Adipocyte (in vitro differentiated cells): ENCODE data around the gene GORAB.

Experiments used
- DNase-seq: peaks from one replicate; pipeline ENCODE4 v3.0.0-alpha.2; 2015; ENCODE audit warnings: low read depth
- H3K27me3 ChIP-seq: replicated peaks from 2 replicates; pipeline ENCODE4 v1.7.0; 2013; ENCODE audit warnings: mild to moderate bottlenecking, low read length, moderate library complexity; ENCODE audit not compliant: control insufficient read depth, insufficient read depth
- H3K36me3 ChIP-seq: 2 replicates; pipeline ENCODE4 v1.7.0; 2013; ENCODE audit warnings: low read length, mild to moderate bottlenecking, moderate library complexity; ENCODE audit not compliant: control insufficient read depth, insufficient read depth, severe bottlenecking
- H3K4me1 ChIP-seq: 2 replicates; pipeline ENCODE4 v1.7.0; 2013; ENCODE audit warnings: mild to moderate bottlenecking, low read length, moderate library complexity; ENCODE audit not compliant: control insufficient read depth, insufficient read depth
- H3K4me3 ChIP-seq: 2 replicates; pipeline ENCODE4 v1.7.0; 2013; ENCODE audit warnings: mild to moderate bottlenecking, low read length, moderate library complexity
- H3K9ac ChIP-seq: 2 replicates; pipeline ENCODE4 v1.7.0; 2013; ENCODE audit warnings: mild to moderate bottlenecking, low read length, moderate library complexity
- H3K9me3 ChIP-seq: 2 replicates; pipeline ENCODE4 v1.7.0; 2013; ENCODE audit warnings: mild to moderate bottlenecking, low read length, moderate library complexity; ENCODE audit not compliant: control insufficient read depth

The GORAB gene

DNA sequence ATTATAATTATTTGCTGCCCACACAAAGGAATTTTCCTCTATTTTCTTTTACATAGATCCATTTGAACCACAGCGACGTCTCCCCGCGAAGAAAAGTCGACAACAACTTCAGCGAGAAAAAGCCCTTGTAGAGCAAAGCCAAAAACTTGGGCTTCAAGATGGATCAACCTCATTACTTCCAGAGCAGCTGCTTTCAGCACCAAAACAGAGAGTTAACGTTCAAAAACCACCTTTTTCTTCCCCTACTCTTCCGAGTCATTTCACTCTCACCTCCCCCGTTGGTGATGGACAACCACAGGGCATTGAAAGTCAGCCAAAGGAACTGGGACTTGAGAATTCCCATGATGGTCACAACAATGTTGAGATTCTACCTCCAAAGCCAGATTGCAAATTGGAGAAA, 7.2 kb downstream of the GORAB start:
- Histone ChIP-seq H3K36me3 (peaks cover 45% of the 10 kb centered on the region), H3K9me3 (no peaks in the 10 kb centered on the region), H3K9ac (no peak overlapping the region), H3K4me1 (peaks cover 48% of the 10 kb centered on the region), H3K4me3 (peak overlapping the region; percentile 14), H3K27me3 (no peaks in the 10 kb centered on the region)
- no peak for DNase-seq

- H3K27me3 ChIP-seq, result no peaks in the 10 kb centered on the region
- H3K36me3 ChIP-seq, result peaks cover 69% of the 10 kb centered on the region
- no peaks in the 10 kb centered on the region for H3K9me3 ChIP-seq
- DNase-seq, result no peak
- H3K9ac ChIP-seq, result peak overlapping the region; percentile 12
- no peak overlapping the region for H3K4me3 ChIP-seq
- H3K4me1 ChIP-seq, result peaks cover 15% of the 10 kb centered on the region
Observed at GRCh38 chr1:170544624-170545023, 12.7 kb downstream of the GORAB start.

DNA sequence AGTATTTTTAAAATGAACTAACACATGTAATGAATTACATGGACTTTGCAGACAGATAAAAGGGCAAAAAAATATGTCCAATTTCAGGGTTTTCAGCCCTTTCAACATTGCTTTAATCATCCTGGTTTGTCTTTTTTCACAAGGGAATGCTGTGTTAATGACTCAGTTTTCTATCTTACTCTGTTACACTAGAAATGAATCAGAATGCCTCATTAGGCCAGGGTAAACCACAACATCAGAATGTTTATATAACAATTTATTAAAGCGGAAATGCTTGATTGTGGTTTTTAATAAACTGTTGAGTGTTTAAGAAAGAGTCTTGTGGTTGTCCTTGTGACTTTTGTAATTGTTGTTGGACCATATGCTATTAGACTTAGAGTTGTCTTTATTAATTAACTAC, 13.5 kb downstream of the GORAB start:
- no peaks in the 10 kb centered on the region for H3K9me3 ChIP-seq
- H3K36me3 ChIP-seq, result peaks cover 74% of the 10 kb centered on the region
- no peak overlapping the region for H3K4me3 ChIP-seq
- no peaks in the 10 kb centered on the region for H3K27me3 ChIP-seq
- peaks cover 14% of the 10 kb centered on the region for H3K4me1 ChIP-seq
- DNase-seq, result peak; percentile 61
- peak overlapping the region; percentile 12 for H3K9ac ChIP-seq

GRCh38 chr1:170547255-170547654, 15.3 kb downstream of the GORAB start:
- Histone ChIP-seq H3K4me3 (no peak overlapping the region), H3K4me1 (peaks cover 14% of the 10 kb centered on the region), H3K27me3 (no peaks in the 10 kb centered on the region), H3K9me3 (no peaks in the 10 kb centered on the region), H3K36me3 (peaks cover 76% of the 10 kb centered on the region), H3K9ac (no peak overlapping the region)
- DNase-seq, result no peak

- H3K4me3 ChIP-seq, result no peak overlapping the region
- no peak for DNase-seq
- H3K36me3 ChIP-seq, result peaks cover 72% of the 10 kb centered on the region
- peaks cover 14% of the 10 kb centered on the region for H3K4me1 ChIP-seq
- H3K9me3 ChIP-seq, result no peaks in the 10 kb centered on the region
- H3K9ac ChIP-seq, result no peak overlapping the region
- no peaks in the 10 kb centered on the region for H3K27me3 ChIP-seq
Observed at GRCh38 chr1:170548497-170548896, 16.5 kb downstream of the GORAB start.

DNA sequence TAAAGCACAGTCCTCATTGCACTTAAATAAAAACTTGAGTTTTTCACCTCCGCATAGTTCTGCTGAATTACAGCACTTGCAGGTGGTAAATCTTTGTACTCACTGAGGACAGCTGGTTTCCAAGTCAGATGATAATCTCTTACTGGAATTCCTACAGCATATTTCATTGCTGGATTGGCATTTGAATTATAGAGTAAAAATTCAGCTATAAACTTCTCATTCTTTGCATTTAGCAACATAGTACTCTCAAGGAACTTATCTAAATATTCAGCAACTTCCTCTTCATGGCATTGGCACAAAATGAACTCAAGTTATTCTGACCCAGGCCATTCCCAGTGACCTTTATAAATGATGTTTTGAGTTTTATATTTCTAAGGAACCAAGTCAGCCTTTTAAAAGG, 23.4 kb downstream of the GORAB start:
- peaks cover 29% of the 10 kb centered on the region for H3K9me3 ChIP-seq
- no peak overlapping the region for H3K9ac ChIP-seq
- H3K27me3 ChIP-seq, result no peaks in the 10 kb centered on the region
- peak; percentile 57 for DNase-seq
- peaks cover 24% of the 10 kb centered on the region for H3K4me1 ChIP-seq
- H3K36me3 ChIP-seq, result peaks cover 35% of the 10 kb centered on the region
- H3K4me3 ChIP-seq, result no peak overlapping the region

- peak overlapping the region; percentile 33 for H3K9ac ChIP-seq
- H3K27me3 ChIP-seq, result no peaks in the 10 kb centered on the region
- H3K36me3 ChIP-seq, result peaks cover 20% of the 10 kb centered on the region
Observed at GRCh38 chr1:170556917-170557316, 25.0 kb downstream of the GORAB start.

DNA sequence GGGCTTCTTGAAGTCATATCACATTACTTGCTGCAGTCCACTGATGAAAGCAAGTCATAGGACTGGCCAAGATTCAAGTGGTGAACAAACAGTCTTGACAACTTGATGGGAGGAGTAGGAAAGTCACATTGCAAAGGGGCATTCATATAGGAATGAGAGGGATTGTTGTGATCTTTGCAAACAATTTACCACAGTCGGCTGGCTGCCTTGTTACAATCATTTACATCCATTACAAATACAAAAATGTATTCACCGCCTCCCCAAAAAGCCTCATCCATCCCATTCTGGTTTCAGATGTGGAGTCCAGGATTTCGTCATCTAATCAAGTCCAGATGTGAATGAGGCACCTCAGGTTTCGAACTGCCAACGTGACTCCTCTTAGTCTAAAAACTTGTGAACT, 26.8 kb downstream of the GORAB start:
- no peak for DNase-seq
- peaks cover 34% of the 10 kb centered on the region for H3K9me3 ChIP-seq

More at GRCh38 chr1:170556917-170557316, 25.0 kb downstream of the GORAB start:
- peak; percentile 59 for DNase-seq
- H3K9me3 ChIP-seq, result peaks cover 34% of the 10 kb centered on the region
- peaks cover 28% of the 10 kb centered on the region for H3K4me1 ChIP-seq
- peak overlapping the region; percentile 4 for H3K4me3 ChIP-seq

DNA sequence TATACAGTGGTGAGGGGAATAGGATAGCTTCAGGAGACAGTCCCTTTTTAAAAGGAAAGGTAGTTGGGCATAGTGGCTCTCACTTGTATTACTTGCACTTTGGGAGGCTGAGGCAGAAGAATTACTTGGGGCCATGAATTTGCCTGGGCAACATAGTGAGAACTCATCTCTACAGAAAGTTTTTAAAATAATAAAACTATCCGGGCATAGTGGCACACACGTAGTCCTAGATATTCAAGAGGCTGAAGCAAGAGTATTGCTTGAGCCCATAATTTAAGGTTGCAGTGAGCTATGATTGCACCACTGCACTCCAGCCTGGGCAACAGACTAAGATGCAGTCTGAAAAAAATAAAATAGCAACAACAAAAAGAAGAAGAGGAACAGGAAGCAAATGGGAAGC, 27.2 kb downstream of the GORAB start:
- DNase-seq, result no peak
- H3K4me3 ChIP-seq, result peak overlapping the region; percentile 4
- peaks cover 34% of the 10 kb centered on the region for H3K9me3 ChIP-seq
- no peaks in the 10 kb centered on the region for H3K27me3 ChIP-seq
- H3K36me3 ChIP-seq, result peaks cover 7% of the 10 kb centered on the region
- no peak overlapping the region for H3K9ac ChIP-seq
- peaks cover 50% of the 10 kb centered on the region for H3K4me1 ChIP-seq

More for the DNA sequence above, 26.8 kb downstream of the GORAB start:
- peaks cover 46% of the 10 kb centered on the region for H3K4me1 ChIP-seq
- H3K27me3 ChIP-seq, result no peaks in the 10 kb centered on the region
- peak overlapping the region; percentile 4 for H3K4me3 ChIP-seq
- H3K9ac ChIP-seq, result no peak overlapping the region
- H3K36me3 ChIP-seq, result peaks cover 7% of the 10 kb centered on the region

DNA sequence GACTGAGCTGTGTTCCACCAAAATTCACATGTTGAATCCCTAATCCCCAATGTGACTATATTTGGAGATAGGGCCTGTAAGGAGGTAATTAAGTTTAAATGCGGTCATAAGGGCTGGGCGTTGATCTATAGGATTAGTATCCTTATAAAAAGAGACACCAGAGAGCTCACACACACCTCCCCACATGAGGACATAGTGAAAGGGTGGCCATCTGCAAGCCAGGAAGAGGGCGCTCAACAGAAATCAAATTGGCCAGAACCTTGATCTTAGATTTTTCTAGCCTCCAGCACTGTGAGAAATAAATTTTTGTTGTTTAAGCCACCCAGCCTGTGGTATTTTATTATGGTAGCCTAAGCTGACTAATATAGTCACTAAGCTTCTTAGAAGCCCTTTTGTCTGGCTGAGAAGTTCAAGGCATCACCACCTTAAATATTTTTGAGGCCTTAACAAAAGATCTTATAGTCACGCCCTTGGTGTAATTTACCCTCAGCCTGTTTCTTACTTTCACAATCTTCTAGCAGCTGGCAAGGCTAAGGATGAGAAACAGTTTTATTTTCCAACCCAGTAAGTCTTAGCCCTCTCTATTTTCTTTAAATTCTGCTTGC, 28.8 kb downstream of the GORAB start:
- H3K4me3 ChIP-seq, result peak overlapping the region; percentile 7
- peaks cover 63% of the 10 kb centered on the region for H3K4me1 ChIP-seq
- no peak for DNase-seq
- H3K9me3 ChIP-seq, result peaks cover 34% of the 10 kb centered on the region
- H3K27me3 ChIP-seq, result no peaks in the 10 kb centered on the region
- no peaks in the 10 kb centered on the region for H3K36me3 ChIP-seq
- no peak overlapping the region for H3K9ac ChIP-seq

- Histone ChIP-seq H3K9me3 (peaks cover 28% of the 10 kb centered on the region), H3K36me3 (no peaks in the 10 kb centered on the region), H3K4me1 (peaks cover 52% of the 10 kb centered on the region), H3K27me3 (no peaks in the 10 kb centered on the region), H3K9ac (peak overlapping the region; percentile 84), H3K4me3 (peak overlapping the region; percentile 71)
- peak; percentile 93 for DNase-seq
Observed at GRCh38 chr1:170562646-170563338, 30.8 kb downstream of the GORAB start.
